Nephron (organoid): ENCODE results near the gene TIMM10B.
"Not testable (repeated sequence)": the region's sequence is repeated elsewhere in the genome, so short reads cannot be mapped to it uniquely, and the experiment has no call there.

Source experiments
- H3K27ac Mint-ChIP-seq, 3 experiments: 2 replicates each; pipeline ENCODE4 v1.8.0; 2020; ENCODE audit warnings: mixed read lengths in 3 of 3, mild to moderate bottlenecking in 2 of 3, moderate library complexity in 1 of 3
- H3K27me3 Mint-ChIP-seq: 2 replicates; pipeline ENCODE4 v1.8.0; 2021; ENCODE audit warnings: low read depth, mild to moderate bottlenecking, moderate library complexity, mixed read lengths
- H3K36me3 Mint-ChIP-seq: 2 replicates; pipeline ENCODE4 v1.8.0; 2020; ENCODE audit warnings: low read depth, mixed read lengths
- H3K4me1 Mint-ChIP-seq: 2 replicates; pipeline ENCODE4 v1.8.0; 2020; ENCODE audit warnings: mixed read lengths
- H3K4me3 Mint-ChIP-seq, 3 experiments: 2 replicates each; pipeline ENCODE4 v1.8.0; 2020; ENCODE audit warnings: mild to moderate bottlenecking in 3 of 3, mixed read lengths in 3 of 3, moderate library complexity in 2 of 3
- H3K9me3 Mint-ChIP-seq: 2 replicates; pipeline ENCODE4 v1.8.0; 2020; ENCODE audit warnings: mixed read lengths
- CTCF ChIP-seq, 3 experiments: fragments of 200-600 bp; sonication (generic); IDR thresholded peaks; one replicate each; pipeline ENCODE4 v1.5.0; 2021; ENCODE audit warnings: antibody characterized with exemption in 3 of 3; ENCODE audit not compliant: unreplicated experiment in 3 of 3

Gene TIMM10B

GRCh38 chr11:6520265-6520664 lies 39.0 kb downstream of the TIMM10B start:
- no peak for TF ChIP-seq CTCF (IDR thresholded peaks at IDR 0.05; ENCODE audit: unreplicated experiment in 3 of 3)
- peaks cover 54% of the 10 kb centered on the region for H3K36me3 Mint-ChIP-seq
- no peak overlapping the region for H3K4me3 Mint-ChIP-seq
- H3K9me3 Mint-ChIP-seq: peaks cover 3% of the 10 kb centered on the region
- H3K27ac Mint-ChIP-seq: no peak overlapping the region
- no peaks in the 10 kb centered on the region for H3K27me3 Mint-ChIP-seq
- H3K4me1 Mint-ChIP-seq: no peaks in the 10 kb centered on the region

- H3K4me1 Mint-ChIP-seq, H3K27ac Mint-ChIP-seq, H3K9me3 Mint-ChIP-seq, H3K4me3 Mint-ChIP-seq, H3K27me3 Mint-ChIP-seq: not testable (repeated sequence)
- H3K36me3 Mint-ChIP-seq: peaks cover 37% of the 10 kb centered on the region
Measured at GRCh38 chr11:6521946-6522345, 40.6 kb downstream of the TIMM10B start.

- H3K27me3 Mint-ChIP-seq: no peaks in the 10 kb centered on the region
- H3K9me3 Mint-ChIP-seq: no peaks in the 10 kb centered on the region
Measured at GRCh38 chr11:6523253-6523652, 42.0 kb downstream of the TIMM10B start.

GRCh38 chr11:6526411-6527135 lies 45.3 kb downstream of the TIMM10B start:
- Mint-ChIP-seq H3K27ac (no peak overlapping the region), H3K4me3 (no peak overlapping the region), H3K27me3 (no peaks in the 10 kb centered on the region), H3K4me1 (no peaks in the 10 kb centered on the region), H3K9me3 (no peaks in the 10 kb centered on the region), H3K36me3 (peaks cover under 1% of the 10 kb centered on the region)
- no peak for TF ChIP-seq CTCF (IDR thresholded peaks at IDR 0.05; ENCODE audit: unreplicated experiment in 3 of 3)

More at GRCh38 chr11:6523253-6523652, 42.0 kb downstream of the TIMM10B start:
- Mint-ChIP-seq H3K27ac (no peak overlapping the region), H3K4me1 (no peaks in the 10 kb centered on the region), H3K36me3 (peaks cover 24% of the 10 kb centered on the region), H3K4me3 (no peak overlapping the region)
- no peak for TF ChIP-seq CTCF (IDR thresholded peaks at IDR 0.05; ENCODE audit: unreplicated experiment in 3 of 3)

- Mint-ChIP-seq H3K36me3 (no peaks in the 10 kb centered on the region), H3K27ac (no peak overlapping the region), H3K4me1 (no peaks in the 10 kb centered on the region), H3K9me3 (no peaks in the 10 kb centered on the region), H3K4me3 (no peak overlapping the region), H3K27me3 (no peaks in the 10 kb centered on the region)
- no peak for TF ChIP-seq CTCF (IDR thresholded peaks at IDR 0.05; ENCODE audit: unreplicated experiment in 3 of 3)
Measured at GRCh38 chr11:6529266-6529665, 48.0 kb downstream of the TIMM10B start.

- no peaks in the 10 kb centered on the region for H3K36me3 Mint-ChIP-seq
- no peak overlapping the region for H3K27ac Mint-ChIP-seq
- H3K9me3 Mint-ChIP-seq: no peaks in the 10 kb centered on the region
- H3K4me3 Mint-ChIP-seq: no peak overlapping the region
- H3K27me3 Mint-ChIP-seq: no peaks in the 10 kb centered on the region
- no peak for TF ChIP-seq CTCF (IDR thresholded peaks at IDR 0.05; ENCODE audit: unreplicated experiment in 3 of 3)
- H3K4me1 Mint-ChIP-seq: no peaks in the 10 kb centered on the region
Measured at GRCh38 chr11:6530848-6531247, 49.5 kb downstream of the TIMM10B start.
